Rectal smooth muscle tissue (tissue), 1 donor: ENCODE results near the gene MORN4.

Source experiments
- H3K27ac ChIP-seq: one replicate; pipeline ENCODE4 v1.7.0; 2013; ENCODE audit warnings: low read depth, low read length, inconsistent platforms
- H3K27me3 ChIP-seq: one replicate; pipeline ENCODE4 v1.7.0; 2013; ENCODE audit warnings: low read length; ENCODE audit not compliant: control insufficient read depth, insufficient read depth
- H3K36me3 ChIP-seq: one replicate; pipeline ENCODE4 v1.7.0; 2013; ENCODE audit warnings: low read length; ENCODE audit not compliant: control insufficient read depth, insufficient read depth
- H3K4me1 ChIP-seq: one replicate; pipeline ENCODE4 v1.7.0; 2013; ENCODE audit warnings: low read length; ENCODE audit not compliant: control insufficient read depth, insufficient read depth
- H3K4me3 ChIP-seq: one replicate; pipeline ENCODE4 v1.7.0; 2013; ENCODE audit warnings: low read length
- H3K9ac ChIP-seq: one replicate; pipeline ENCODE4 v1.7.0; 2013; ENCODE audit warnings: low read length

Gene MORN4

DNA sequence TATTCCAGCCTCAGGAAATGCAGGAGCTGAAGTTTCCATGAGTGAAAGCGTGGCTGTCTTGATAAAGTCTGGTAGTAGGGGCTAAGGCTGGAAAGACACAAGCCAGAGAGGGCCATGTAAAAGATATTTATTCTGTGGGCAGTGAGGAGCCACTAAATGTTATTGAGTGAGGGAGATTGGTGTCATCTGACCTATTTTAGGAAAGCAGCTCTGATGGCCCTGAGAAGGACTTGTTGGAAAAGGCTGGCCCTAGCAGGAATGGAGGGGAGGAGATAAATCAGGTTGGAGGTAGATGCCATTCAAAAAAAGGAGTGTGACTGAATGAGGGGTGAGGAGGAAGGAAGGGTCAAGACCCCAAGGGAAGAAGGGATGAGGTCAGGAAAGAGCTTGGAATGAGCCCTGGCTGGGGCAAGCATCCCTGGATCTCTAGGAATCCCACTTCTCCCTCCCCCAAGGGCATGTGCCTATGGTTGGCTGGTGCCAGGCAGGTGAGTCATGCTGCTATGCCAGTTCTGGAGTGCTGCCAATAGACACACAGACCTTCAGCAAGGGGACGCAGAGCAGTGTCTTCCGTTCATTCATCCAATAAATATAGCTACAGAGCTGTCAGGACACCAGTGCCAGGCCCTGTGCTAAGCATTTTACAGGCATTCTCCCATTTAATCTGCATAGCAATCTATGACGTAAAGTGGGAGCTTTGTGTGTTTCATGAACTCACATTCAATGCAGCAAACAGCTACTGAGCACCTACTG lies 58.8 kb downstream of the MORN4 start:
- Histone ChIP-seq H3K36me3 (peaks cover 3% of the 10 kb centered on the region), H3K27ac (no peak overlapping the region), H3K4me1 (no peaks in the 10 kb centered on the region), H3K4me3 (no peak overlapping the region), H3K9ac (no peak overlapping the region), H3K27me3 (no peaks in the 10 kb centered on the region)

GRCh38 chr10:97573672-97574071 lies 59.6 kb downstream of the MORN4 start:
- H3K36me3 ChIP-seq, result peaks cover 3% of the 10 kb centered on the region
- no peaks in the 10 kb centered on the region for H3K27me3 ChIP-seq
- no peaks in the 10 kb centered on the region for H3K4me1 ChIP-seq
- H3K9ac ChIP-seq, result no peak overlapping the region
- H3K27ac ChIP-seq, result no peak overlapping the region
- H3K4me3 ChIP-seq, result no peak overlapping the region

DNA sequence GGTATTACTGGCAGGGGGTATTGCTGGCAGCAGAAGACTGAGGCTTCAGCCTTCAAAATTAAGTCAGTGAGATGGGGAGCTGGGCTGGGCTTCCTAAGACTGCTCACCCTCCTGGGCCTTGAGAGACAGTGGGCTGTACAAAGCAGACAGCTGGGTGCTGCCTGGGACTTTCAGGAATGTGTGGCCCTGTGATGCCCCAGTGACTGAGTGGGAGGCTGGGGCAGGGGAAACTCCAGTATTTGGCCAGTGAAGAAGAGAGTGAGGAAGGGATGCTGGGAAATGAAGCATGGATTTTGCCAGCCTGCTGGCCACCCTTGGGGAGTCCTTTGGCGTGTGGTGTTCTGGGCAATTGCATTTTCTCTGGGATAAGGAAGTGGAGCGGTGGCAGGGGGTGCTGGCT lies 60.3 kb downstream of the MORN4 start:
- Histone ChIP-seq H3K27ac (no peak overlapping the region), H3K4me3 (no peak overlapping the region), H3K36me3 (peaks cover 3% of the 10 kb centered on the region), H3K9ac (no peak overlapping the region), H3K4me1 (no peaks in the 10 kb centered on the region), H3K27me3 (no peaks in the 10 kb centered on the region)

DNA sequence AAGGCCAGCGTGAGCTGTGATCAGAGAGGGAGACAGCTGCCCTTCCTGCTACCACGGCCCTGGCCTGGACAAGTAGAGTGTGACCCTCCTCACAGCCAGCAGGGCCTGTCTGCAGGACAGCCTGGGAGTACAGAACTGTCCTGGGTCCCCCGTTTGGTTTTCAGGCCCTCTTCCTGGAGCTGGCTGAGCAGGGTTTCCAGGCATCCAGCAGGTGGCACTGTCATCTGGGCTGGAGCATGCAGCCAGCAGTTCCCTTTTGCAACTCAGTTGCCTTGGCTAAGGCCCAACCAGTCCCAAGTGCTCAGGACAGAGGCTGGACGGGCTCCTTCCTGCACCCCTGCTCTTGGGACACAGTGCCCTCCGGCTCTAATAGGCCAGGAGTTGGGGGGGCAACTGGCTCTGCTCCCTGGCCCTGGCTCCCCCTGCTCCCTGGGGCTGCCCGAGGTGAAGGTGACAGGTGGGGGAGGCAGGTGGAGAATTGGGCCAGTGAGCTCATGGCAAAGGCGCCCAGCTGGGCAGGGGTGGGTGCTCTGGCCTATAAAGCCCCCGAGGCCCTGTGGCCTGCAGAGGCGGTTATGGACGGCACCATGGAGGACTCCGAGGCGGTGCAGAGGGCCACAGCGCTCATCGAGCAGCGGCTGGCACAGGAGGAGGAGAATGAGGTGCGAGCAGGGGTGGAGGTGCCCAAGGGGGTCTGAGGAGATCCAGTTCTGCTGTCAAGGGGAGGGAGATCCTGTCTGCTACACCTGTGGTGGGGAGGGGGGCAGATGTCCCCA lies 60.9 kb downstream of the MORN4 start, which contains the start of gene ANKRD2:
Gene ANKRD2 (plus strand): TSS at position 566 of the 776 bp plus-strand sequence. CDS start 10 bp downstream, at position 576.
- Histone ChIP-seq H3K4me1 (no peaks in the 10 kb centered on the region), H3K36me3 (peaks cover 3% of the 10 kb centered on the region), H3K4me3 (no peak within 1 kb of the TSS), H3K9ac (no peak within 1 kb of the TSS), H3K27ac (no peak within 1 kb of the TSS), H3K27me3 (no peaks in the 10 kb centered on the region)

DNA sequence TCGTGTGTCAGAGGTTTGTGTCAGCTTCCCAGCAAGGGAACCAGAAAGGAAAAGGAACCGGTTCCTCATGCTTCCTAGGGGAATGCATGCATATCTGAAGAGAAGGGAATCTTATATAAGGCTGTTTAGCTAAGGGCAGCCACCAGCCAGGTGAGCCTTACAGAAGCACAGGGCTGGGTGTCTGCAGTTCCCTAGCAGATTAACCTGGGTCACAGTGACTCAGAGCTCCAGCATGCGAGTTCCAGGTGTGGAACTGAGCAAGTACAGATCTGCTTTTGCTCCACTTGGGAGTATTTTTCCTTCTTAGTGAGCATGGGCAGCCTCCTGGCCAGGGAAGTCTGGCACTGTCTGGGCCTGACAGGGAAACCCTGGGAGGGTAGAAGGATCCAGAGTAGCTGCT lies 61.7 kb downstream of the MORN4 start:
- Histone ChIP-seq H3K4me3 (no peak overlapping the region), H3K36me3 (peaks cover 3% of the 10 kb centered on the region), H3K9ac (no peak overlapping the region), H3K4me1 (no peaks in the 10 kb centered on the region), H3K27me3 (no peaks in the 10 kb centered on the region), H3K27ac (no peak overlapping the region)

DNA sequence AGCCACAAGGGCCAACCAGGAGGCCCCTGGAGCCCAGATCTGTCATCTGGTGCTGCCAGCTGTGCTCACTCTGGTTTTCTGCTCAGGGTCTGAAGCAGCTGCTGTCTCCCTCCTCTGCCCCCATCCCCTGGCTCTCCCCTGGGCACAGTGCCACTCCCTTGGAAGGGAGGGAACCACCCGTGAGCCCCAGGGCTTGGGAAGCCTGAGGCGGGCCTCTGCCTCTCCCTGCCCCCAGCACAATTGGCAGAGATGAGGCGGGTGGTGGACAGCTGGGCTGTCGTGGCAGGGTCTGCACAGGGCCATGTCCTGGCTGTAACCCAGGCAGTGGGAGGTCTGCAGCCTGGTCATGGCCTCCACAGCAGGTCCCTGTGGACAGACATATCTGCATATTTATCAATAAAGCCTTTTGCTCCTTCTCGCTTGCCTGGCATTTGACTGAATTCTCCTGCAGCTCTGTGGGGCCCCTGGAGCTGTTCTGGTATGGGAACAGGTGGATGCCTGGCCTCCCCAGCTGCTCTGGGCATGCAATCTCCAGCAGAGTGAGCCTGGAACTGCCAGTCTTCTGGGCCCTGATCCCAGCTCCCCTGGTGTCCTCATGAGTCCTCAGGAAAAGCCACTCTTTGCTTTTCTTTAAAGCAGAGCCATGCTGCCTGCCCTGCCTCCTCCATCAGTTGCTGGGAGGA lies 62.4 kb downstream of the MORN4 start:
- Histone ChIP-seq H3K27ac (no peak overlapping the region), H3K27me3 (no peaks in the 10 kb centered on the region), H3K4me1 (no peaks in the 10 kb centered on the region), H3K36me3 (peaks cover 3% of the 10 kb centered on the region), H3K4me3 (no peak overlapping the region), H3K9ac (no peak overlapping the region)

GRCh38 chr10:97570146-97570788 lies 63.0 kb downstream of the MORN4 start:
- Histone ChIP-seq H3K36me3 (peaks cover 3% of the 10 kb centered on the region), H3K4me1 (no peaks in the 10 kb centered on the region), H3K4me3 (no peak overlapping the region), H3K9ac (no peak overlapping the region), H3K27ac (no peak overlapping the region), H3K27me3 (no peaks in the 10 kb centered on the region)

DNA sequence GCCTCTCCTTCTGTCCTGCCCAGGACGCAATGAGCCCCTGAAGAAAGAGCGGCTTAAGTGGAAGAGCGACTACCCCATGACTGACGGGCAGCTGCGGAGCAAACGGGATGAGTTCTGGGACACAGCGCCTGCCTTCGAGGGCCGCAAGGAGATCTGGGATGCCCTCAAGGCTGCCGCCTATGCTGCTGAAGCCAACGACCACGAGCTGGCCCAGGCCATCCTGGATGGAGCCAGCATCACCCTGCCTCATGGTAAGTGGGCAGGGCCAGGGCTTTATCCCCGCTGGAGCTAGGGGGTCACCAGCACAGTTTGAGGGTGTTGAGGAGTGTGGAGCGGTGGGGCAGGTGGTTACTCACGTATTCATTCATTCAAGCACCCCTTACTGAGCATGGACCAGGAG lies 65.4 kb downstream of the MORN4 start:
- Histone ChIP-seq H3K9ac (no peak overlapping the region), H3K4me1 (no peaks in the 10 kb centered on the region), H3K27ac (no peak overlapping the region), H3K27me3 (no peaks in the 10 kb centered on the region), H3K4me3 (no peak overlapping the region), H3K36me3 (peaks cover 3% of the 10 kb centered on the region)

DNA sequence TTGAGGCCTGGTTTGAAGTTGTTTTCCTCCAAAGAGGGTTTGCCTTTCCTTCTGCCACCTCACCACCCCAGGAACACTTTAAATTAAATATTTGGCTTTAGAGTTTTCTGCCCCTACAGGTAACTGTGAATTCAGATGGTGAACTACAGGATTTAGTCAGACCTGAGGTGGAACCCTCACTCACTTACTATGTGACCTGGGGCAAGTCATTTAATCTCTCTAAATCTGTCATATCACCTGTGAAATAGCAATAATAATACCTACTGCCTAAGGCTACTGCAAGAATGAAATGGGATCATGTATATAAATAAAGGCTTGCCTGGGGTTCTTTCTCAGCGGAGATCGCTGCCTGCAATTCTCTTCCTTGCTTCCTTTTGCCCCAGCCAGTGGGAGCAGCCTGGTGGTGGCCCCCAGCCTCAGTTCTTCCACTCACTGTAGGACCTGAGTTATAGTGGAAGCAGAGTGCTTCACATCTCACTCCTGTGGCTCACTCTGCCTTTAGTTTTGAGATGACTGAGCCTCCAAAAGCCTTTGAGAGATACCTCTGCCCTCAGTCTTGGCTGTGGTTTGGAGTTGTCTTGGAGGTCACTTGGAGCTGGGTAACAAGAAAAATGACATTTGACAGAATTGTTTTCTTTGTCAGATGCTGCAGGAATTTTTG lies 66.8 kb downstream of the MORN4 start:
- no peaks in the 10 kb centered on the region for H3K36me3 ChIP-seq
- no peak overlapping the region for H3K9ac ChIP-seq
- H3K27me3 ChIP-seq, result no peaks in the 10 kb centered on the region
- no peaks in the 10 kb centered on the region for H3K4me1 ChIP-seq
- no peak overlapping the region for H3K4me3 ChIP-seq
- no peak overlapping the region for H3K27ac ChIP-seq

DNA sequence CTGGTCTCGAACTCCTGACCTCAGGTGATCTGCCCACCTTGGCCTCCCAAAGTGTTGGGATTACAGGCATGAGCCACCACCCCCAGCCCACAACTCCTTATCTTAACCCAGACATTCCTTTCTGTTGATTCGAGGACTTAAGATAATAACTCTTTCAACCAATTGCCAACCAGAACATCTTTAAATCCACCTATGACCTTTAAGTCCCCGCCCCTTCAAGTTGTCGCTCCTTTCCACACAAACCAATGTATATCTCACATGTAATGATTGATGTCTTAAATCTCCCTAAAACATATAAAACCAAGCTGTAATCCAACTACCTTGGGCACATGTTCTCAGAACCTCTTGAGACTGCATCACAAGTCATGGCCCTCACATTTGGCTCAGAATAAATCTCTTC lies 68.5 kb downstream of the MORN4 start:
- Histone ChIP-seq H3K27me3 (no peaks in the 10 kb centered on the region), H3K9ac (no peak overlapping the region), H3K27ac (no peak overlapping the region), H3K4me1 (no peaks in the 10 kb centered on the region), H3K4me3 (no peak overlapping the region), H3K36me3 (no peaks in the 10 kb centered on the region)
